Activated CD8-positive, alpha-beta memory T cell treated with anti-CD3 and anti-CD28 coated beads, Interleukin-2, amount 50 U/mL, for 24 hours (primary cell): ENCODE data around the gene HECTD4.
"Not testable (repeated sequence)": the region's sequence is repeated elsewhere in the genome, so short reads cannot be mapped to it uniquely, and the experiment has no call there.

Experiments
- DNase-seq: peaks from one replicate; pipeline ENCODE4 v3.0.0-alpha.2; 2020; ENCODE audit errors: extremely low read depth

The HECTD4 gene

GRCh38 chr12:112407683-112408082 lies 25.5 kb upstream of the HECTD4 start:
- DNase-seq = not testable (repeated sequence)

GRCh38 chr12:112406519-112407488 lies 24.6 kb upstream of the HECTD4 start:
- no peak for DNase-seq

- no peak for DNase-seq
These were observed 19.8 kb upstream of the HECTD4 start for GRCh38 chr12:112401903-112402498.

- no peak for DNase-seq
These were observed 18.8 kb upstream of the HECTD4 start for GRCh38 chr12:112401054-112401453.

GRCh38 chr12:112393328-112393727 lies 11.1 kb upstream of the HECTD4 start:
- no peak for DNase-seq

- DNase-seq = not testable (repeated sequence)
These were observed 7.9 kb upstream of the HECTD4 start for GRCh38 chr12:112389922-112390654.

GRCh38 chr12:112389228-112389627 lies 7.0 kb upstream of the HECTD4 start:
- no peak for DNase-seq

GRCh38 chr12:112386726-112387125 lies 4.5 kb upstream of the HECTD4 start:
- no peak for DNase-seq

GRCh38 chr12:112382866-112383265 lies 635 bp upstream of the HECTD4 start:
- DNase-seq = no peak

GRCh38 chr12:112381406-112381882 lies 787 bp downstream of the HECTD4 start:
- DNase-seq = no peak

GRCh38 chr12:112380663-112381405 lies 1.4 kb downstream of the HECTD4 start:
- no peak for DNase-seq

GRCh38 chr12:112375105-112375504 lies 7.1 kb downstream of the HECTD4 start:
- no peak for DNase-seq

GRCh38 chr12:112374166-112374740 lies 8.0 kb downstream of the HECTD4 start:
- no peak for DNase-seq

GRCh38 chr12:112370868-112371510 lies 11.2 kb downstream of the HECTD4 start:
- DNase-seq = no peak

GRCh38 chr12:112370199-112370598 lies 12.0 kb downstream of the HECTD4 start:
- DNase-seq = no peak

- no peak for DNase-seq
These were observed 13.4 kb downstream of the HECTD4 start for GRCh38 chr12:112368856-112369255.

- no peak for DNase-seq
These were observed 14.3 kb downstream of the HECTD4 start for GRCh38 chr12:112367965-112368364.

- DNase-seq = no peak
These were observed 19.9 kb downstream of the HECTD4 start for GRCh38 chr12:112362310-112362709.

- no peak for DNase-seq
These were observed 21.0 kb downstream of the HECTD4 start for GRCh38 chr12:112361271-112361670.

- DNase-seq = no peak
These were observed 22.9 kb downstream of the HECTD4 start for GRCh38 chr12:112359290-112359689.

- DNase-seq = no peak
These were observed 25.0 kb downstream of the HECTD4 start for GRCh38 chr12:112357214-112357613.
